Measurements from ENCODE around the gene CEP120. TPM values are rescaled to one million over a fixed set of nuclear protein-coding genes. Genes with fewer than 3 reads are reported as not detected.
A peak's percentile ranks its signal among the peaks of the same experiment; 100 is the strongest.
"Not testable (repeated sequence)": the region's sequence is repeated elsewhere in the genome, so short reads cannot be mapped to it uniquely, and the experiment has no call there.

CEP120 gene
- total RNA-seq, 1 donor from 2014 or later = 23.0 TPM

- H3K27me3 Mint-ChIP-seq (ENCODE audit: low read depth) = no peaks in the 10 kb centered on the region
- no peaks in the 10 kb centered on the region for H3K9me3 Mint-ChIP-seq
- TF ChIP-seq CTCF (IDR thresholded peaks at IDR 0.05; ENCODE audit: unreplicated experiment) = no peak
- peaks cover 20% of the 10 kb centered on the region for H3K4me1 Mint-ChIP-seq
- H3K27ac Mint-ChIP-seq = peak overlapping the region; percentile 37
- peaks cover 7% of the 10 kb centered on the region for H3K36me3 Mint-ChIP-seq
- H3K4me3 Mint-ChIP-seq = no peak overlapping the region
- no peak for DNase-seq (ENCODE audit: low spot score in 2 of 2, unreplicated experiment in 2 of 2)
These were observed 548 bp downstream of the CEP120 start for GRCh38 chr5:123422433-123423277.

GRCh38 chr5:123421773-123422172 lies 1.4 kb downstream of the CEP120 start:
- Mint-ChIP-seq H3K9me3 (no peaks in the 10 kb centered on the region), H3K4me3 (no peak overlapping the region), H3K4me1 (peaks cover 18% of the 10 kb centered on the region), H3K27ac (no peak overlapping the region), H3K36me3 (peaks cover 9% of the 10 kb centered on the region), H3K27me3 (ENCODE audit: low read depth) (no peaks in the 10 kb centered on the region)
- TF ChIP-seq CTCF (IDR thresholded peaks at IDR 0.05; ENCODE audit: unreplicated experiment) = no peak
- DNase-seq (ENCODE audit: low spot score in 2 of 2, unreplicated experiment in 2 of 2) = no peak

GRCh38 chr5:123414974-123415373 lies 8.2 kb downstream of the CEP120 start:
- DNase-seq (ENCODE audit: low spot score in 2 of 2, unreplicated experiment in 2 of 2) = no peak
- peaks cover 9% of the 10 kb centered on the region for H3K4me1 Mint-ChIP-seq
- TF ChIP-seq CTCF (IDR thresholded peaks at IDR 0.05; ENCODE audit: unreplicated experiment) = no peak
- H3K36me3 Mint-ChIP-seq = peaks cover 27% of the 10 kb centered on the region
- H3K4me3 Mint-ChIP-seq = no peak overlapping the region
- H3K9me3 Mint-ChIP-seq = no peaks in the 10 kb centered on the region
- H3K27me3 Mint-ChIP-seq (ENCODE audit: low read depth) = no peaks in the 10 kb centered on the region
- peak overlapping the region; percentile 79 for H3K27ac Mint-ChIP-seq

- no peak for DNase-seq (ENCODE audit: low spot score in 2 of 2, unreplicated experiment in 2 of 2)
- no peaks in the 10 kb centered on the region for H3K27me3 Mint-ChIP-seq (ENCODE audit: low read depth)
- no peak for TF ChIP-seq CTCF (IDR thresholded peaks at IDR 0.05; ENCODE audit: unreplicated experiment)
- no peaks in the 10 kb centered on the region for H3K9me3 Mint-ChIP-seq
- peaks cover 4% of the 10 kb centered on the region for H3K4me1 Mint-ChIP-seq
- no peak overlapping the region for H3K4me3 Mint-ChIP-seq
- no peak overlapping the region for H3K27ac Mint-ChIP-seq
- peaks cover 32% of the 10 kb centered on the region for H3K36me3 Mint-ChIP-seq
These were observed 11.0 kb downstream of the CEP120 start for GRCh38 chr5:123412206-123412605.

- not testable (repeated sequence) for H3K27ac Mint-ChIP-seq; H3K9me3 Mint-ChIP-seq; DNase-seq (ENCODE audit: low spot score in 2 of 2, unreplicated experiment in 2 of 2); H3K27me3 Mint-ChIP-seq (ENCODE audit: low read depth); H3K4me3 Mint-ChIP-seq
- H3K4me1 Mint-ChIP-seq = peaks cover 11% of the 10 kb centered on the region
- H3K36me3 Mint-ChIP-seq = peaks cover 38% of the 10 kb centered on the region
These were observed 21.2 kb downstream of the CEP120 start for GRCh38 chr5:123401999-123402398.

GRCh38 chr5:123401320-123401719 lies 21.9 kb downstream of the CEP120 start:
- H3K9me3 Mint-ChIP-seq = no peaks in the 10 kb centered on the region
- no peak overlapping the region for H3K27ac Mint-ChIP-seq
- no peak for TF ChIP-seq CTCF (IDR thresholded peaks at IDR 0.05; ENCODE audit: unreplicated experiment)
- H3K4me1 Mint-ChIP-seq = peaks cover 11% of the 10 kb centered on the region
- no peaks in the 10 kb centered on the region for H3K27me3 Mint-ChIP-seq (ENCODE audit: low read depth)
- DNase-seq (ENCODE audit: low spot score in 2 of 2, unreplicated experiment in 2 of 2) = no peak
- H3K36me3 Mint-ChIP-seq = peaks cover 44% of the 10 kb centered on the region
- no peak overlapping the region for H3K4me3 Mint-ChIP-seq

GRCh38 chr5:123400870-123401291 lies 22.3 kb downstream of the CEP120 start:
- H3K9me3 Mint-ChIP-seq; H3K27ac Mint-ChIP-seq; DNase-seq (ENCODE audit: low spot score in 2 of 2, unreplicated experiment in 2 of 2); H3K27me3 Mint-ChIP-seq (ENCODE audit: low read depth); H3K4me3 Mint-ChIP-seq; H3K4me1 Mint-ChIP-seq: not testable (repeated sequence)
- peaks cover 42% of the 10 kb centered on the region for H3K36me3 Mint-ChIP-seq
